ENCODE results near the gene HORMAD2.
"Not testable (repeated sequence)": the region's sequence is repeated elsewhere in the genome, so short reads cannot be mapped to it uniquely, and the experiment has no call there.

Gene HORMAD2

DNA sequence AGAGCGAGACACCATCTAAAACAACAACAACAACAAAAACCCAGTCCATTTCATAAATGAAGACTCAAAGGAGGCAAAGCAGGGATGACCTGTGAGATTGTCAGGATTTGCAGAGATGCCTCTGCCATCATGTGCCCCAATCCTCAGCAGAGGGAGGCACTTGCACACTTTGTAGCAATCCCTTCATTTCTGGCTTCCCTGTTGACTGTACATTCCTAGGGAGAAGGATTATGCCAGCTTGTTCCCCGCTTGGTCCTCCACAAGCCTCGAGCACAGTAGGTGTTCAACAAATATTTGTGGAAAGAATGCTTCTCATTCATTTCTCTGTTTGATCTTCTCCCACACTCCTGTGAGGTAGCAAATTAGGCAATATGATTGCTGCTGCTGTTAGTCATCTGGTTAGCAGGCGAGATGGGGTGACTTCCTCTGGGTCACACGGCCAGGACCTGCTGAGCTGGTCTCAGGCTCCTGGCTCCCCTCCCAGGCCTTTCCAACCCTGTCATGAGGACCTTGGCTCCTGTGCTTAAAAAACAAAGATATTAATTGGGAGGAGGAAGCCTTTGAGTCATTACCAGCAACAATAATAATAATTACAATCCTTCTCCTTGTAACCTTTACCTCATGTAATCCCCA lies 132.2 kb downstream of the HORMAD2 start:
- DNase-seq, result no peak

DNA sequence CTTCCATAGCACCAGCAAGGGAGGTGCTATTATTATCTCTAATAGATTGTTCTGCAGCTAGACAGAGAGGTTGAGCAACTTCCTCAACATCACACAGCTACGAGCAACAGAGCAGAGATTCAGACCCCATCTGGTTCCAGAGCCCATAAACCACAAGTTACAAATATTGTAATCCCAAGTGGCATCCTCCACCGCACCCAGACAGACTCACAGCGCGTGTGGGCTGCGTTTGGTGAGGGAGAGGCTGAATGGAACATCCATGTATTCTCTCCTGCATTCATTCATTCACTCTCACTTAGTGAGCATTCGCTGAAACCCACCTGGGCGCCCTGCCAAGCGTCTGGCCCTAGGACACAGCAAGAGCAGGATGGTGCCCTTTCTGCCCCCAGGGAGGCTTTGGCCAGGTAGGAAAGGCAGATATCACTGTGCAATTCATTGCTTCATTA lies 132.8 kb downstream of the HORMAD2 start:
- DNase-seq, result no peak

DNA sequence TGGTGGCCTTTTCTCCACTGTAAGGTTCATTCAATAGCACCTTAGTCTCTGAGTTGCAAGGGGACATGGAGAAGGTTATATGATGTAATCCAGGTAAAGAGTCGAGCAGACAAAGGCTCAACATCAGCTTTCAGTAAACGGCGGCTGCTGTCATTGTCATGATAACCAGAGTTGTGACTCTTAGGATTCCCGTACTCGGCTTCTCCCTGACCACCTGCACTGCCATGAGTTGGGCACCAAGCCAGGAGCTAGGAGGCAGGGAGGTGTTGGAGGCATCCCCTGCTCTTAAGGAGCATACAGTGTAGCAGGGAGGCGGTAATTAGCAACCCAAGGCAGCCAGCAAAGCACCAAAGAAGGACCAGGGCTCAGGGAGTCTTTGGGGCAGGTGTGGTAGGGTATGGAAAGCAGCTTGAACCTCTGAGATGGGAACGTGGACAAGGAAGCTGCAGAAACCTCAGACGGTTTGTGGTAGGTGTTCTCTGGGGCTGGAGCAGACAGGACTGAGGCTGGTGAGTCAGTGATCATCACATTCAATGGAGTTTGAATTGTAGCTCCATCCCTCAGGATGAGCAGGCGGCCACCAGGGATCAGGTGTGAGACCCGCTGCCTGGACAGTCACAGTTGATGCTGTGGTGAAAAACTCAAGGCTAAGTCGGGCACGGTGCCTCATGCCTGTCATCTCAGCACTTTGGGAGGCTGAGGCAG lies 134.6 kb downstream of the HORMAD2 start:
- DNase-seq, result no peak

DNA sequence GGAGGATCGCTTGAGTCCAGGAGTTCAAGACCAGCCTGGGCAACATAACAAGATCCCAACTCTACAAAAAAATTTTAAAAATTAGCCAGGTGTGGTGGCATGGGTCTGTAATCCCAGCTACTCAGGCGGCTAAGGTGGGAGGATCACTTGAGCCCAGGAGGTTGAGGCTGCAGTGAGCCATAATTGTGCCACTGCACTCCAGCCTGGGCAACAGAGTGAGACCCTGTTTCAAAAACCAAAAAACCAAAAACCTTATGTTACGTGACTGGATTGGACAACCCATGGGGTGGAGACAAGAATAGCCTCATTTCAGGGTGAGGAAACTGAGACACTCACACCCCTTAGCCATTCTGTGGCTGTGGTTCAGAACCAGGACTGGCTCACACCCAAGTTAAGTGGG lies 136.0 kb downstream of the HORMAD2 start:
- not testable (repeated sequence) for DNase-seq

DNA sequence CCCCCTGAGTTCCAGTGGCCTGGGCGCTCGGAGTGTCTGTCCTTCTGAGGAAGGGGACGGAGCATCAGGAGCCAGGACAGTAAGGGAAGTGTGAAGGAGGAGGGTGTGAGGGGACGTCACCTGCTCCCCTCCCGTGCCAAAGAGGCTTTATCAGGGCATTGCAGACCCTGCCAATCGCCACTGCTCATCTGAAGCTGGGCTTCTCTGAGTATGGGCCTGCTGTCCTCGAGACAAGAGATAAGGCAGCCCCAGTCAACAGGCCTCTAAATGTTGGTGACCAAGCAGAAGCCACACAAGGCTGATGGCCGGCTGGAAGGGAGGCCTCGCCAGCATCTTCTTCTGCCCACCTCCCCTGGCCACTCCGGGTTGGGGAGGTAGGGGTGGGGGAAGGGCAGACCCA lies 136.4 kb downstream of the HORMAD2 start:
- no peak for DNase-seq

DNA sequence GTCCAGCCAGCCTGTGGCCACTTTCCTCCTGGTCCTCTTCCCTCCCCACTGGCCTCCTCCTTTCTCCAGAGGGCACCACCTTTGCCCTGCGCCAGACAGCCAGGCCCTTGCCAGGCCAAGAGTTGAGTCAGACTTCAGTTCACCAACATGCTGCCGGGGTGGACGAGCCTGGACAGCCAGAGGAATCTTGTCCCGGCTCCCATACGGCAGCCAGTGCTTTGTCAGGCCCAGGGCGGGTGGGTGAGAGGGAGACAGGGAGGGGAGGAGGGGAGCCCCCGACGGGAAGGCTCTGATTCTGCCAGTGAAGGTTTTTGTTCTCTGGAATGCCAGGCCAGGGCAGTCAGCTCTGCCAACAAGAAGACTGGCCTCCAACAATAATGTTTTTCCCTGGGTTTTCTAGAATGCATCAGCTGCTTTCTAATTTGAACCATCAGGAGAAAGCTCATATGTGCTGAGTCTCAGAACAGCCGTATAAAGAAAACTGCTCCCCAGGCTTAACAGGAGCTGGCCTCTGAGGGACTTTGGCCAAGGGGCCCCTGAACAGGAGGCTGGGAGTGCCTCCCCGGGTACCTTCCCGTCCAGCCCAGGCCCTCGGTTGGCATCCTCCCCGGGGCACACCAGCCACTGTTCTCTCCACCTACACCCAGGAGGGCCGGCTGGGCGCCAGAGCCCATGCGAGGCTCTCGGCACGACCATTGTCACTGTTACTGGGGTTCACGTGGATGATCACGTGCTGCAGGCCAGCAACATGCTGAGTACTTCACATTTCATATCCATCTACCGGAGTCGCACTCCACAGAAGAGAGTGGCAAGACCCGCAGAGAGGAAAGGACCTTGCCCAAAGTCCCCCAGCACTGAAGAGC lies 137.7 kb downstream of the HORMAD2 start:
- DNase-seq, result no peak

DNA sequence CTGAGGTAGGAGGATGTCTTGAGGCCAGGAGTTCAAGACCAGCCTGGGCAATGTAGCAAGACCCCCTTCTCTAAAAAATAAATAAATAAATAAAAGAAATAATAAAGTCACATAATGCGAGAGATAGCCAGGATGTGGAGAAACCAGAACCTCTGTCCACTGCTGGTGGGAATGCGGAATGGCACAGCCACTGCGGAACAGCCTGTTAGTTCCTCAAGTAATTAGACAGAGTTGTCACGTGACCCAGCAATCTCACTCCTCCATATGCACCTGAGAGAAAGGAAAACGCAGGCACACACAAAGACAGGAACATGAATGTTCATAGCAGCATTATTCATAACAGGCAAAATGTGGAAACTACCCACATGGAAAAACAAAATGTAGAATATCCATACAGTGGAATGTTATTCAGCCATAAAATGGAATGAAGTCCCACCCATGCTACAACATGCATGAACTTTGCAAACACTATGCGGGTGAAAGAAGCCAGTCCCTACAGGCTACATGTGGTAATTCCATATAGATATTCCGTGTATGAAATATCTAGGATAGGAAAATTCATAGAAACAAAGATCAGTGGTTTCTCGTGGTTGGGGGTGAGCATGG lies 138.9 kb downstream of the HORMAD2 start:
- no peak for DNase-seq

DNA sequence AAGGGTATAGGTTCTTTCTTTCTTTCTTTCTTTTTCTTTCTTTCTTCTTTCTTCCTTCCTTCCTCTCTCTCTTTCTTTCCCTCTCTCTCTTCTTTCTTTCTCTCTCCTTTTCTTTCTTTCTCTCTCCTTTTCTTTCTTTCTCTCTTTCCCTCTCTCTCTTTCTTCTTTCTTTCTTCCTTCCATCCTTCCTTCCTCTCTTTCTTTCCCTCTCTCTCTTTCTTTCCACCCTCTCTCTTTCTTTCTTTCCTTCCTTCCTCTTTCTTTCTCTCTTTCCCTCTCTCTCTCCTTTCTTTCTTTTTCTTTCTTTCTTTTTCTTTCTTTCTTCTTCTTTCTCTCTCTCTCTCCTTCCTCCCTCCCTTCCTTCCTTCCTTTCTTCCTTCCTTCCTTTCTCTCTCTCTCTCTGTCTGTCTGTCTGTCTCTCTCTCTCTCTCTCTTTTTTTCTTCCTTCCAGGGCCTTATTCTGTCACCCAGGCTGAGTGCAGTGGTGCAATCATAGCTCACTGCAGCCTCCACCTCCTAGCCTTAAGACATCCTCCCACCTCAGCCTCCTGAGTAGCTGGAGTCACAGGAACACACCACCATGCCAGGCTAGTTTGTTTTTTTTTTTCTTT lies 139.5 kb downstream of the HORMAD2 start:
- DNase-seq, result no peak

DNA sequence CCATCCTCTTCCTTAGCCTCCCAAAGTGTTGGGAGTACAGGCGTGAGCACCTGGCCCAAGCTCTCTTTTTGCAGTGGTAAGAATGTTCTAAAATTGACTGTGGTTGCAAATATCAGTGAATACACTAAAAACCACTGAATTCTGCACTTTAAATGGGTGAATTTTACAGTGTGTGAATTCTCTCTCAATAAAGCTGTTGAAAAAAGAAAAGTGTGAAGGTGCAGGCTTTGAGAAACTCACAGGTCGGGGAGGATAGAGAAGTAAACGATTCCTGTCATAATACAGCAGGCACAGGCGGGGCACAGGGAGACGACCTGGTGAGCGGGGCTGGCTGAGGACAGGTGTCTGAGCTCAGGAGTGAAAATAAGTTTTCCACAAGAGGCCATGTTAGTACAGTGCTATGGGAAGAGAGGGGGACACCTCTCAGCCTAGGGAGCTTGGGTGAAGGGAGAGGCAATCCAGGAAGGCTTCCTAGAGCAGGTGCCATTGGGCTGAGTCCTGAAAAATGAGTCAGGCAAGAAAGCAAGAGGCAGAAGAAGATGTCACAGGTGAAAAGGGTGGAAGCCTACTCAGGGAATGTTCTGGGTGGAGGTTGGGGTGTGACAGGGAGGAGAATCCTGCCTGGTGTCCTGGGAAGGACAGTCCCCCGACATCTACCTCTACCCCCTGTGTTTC lies 140.2 kb downstream of the HORMAD2 start:
- no peak for DNase-seq

DNA sequence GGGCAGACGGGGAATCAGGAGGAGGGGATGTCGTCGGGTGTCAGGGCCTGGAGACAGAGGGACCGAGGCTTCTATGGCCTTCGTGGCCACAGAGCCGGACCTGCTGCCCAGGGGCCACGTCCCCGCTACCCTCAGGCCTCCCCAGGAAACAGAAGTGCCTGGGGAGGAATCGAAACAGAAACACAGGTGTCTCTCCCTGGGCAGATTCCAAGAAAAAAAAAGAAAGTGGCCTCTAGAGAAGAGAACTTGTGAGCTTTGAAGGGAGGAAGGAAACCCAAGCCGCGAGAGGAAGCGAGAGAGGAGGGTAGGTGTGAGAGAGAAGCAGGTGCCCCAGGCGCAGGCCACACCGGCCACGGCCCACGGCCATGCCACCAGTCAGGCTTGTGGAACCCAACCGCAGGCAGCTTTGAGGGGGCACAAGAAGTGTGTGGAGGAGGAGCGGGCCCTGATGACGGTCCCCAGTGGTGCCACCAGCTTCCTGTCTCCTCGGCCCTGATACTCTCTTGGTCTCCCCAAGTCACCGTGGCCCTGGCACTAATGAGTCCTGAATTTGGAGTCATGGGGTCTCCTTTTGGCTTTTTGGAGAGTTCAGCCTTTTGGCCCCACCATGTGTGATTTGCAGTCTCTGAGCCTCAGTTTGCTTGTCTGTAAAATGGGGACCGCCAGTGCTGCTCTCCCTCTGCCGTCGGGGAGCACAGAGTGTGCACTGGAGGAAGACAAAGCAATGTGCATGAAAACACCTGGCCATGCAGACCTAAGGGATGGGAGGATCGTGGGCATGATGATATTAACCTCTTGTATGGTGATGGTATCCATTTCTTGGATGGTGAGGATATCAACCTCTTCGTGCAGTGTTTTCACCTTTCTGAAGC lies 141.1 kb downstream of the HORMAD2 start:
- DNase-seq, result no peak

DNA sequence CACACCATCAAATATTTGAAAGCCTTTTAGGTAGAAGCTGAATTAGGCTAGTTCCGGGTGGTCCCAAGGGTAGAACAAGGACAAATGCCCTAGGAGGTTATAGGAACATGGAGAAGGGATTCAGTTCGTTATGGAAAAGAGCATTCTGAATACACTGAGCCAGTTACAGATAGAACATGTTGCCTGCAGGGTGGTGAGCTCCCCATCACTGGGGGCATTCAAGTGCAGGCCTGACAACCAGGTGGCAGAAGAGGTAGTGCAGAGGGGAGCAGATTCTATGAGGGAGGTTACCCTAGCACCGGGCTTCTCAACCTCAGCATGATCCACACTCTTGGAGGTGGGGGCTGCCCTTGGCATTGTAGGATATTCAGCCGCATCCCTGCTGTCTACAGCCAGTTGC lies 142.1 kb downstream of the HORMAD2 start:
- no peak for DNase-seq

DNA sequence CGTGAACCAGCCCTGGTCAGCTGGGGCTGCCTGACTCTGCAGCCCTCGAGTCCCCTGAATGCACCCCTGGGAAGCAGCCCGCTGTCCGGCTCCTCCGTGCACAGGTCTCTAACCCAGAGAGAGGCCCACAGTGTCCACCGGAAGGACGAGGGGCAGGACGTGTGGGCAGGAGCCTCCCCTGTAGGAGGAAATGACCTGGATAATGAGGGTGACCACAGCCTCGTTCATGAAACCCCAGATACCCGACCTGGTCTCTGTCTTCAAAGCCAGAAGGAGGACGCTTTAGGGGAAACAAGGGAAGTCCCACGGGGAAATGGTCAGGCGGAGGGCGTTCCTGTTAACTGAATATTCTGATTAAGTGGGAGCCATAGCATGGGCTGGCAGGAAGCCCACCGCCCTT lies 143.0 kb downstream of the HORMAD2 start:
- DNase-seq, result no peak

DNA sequence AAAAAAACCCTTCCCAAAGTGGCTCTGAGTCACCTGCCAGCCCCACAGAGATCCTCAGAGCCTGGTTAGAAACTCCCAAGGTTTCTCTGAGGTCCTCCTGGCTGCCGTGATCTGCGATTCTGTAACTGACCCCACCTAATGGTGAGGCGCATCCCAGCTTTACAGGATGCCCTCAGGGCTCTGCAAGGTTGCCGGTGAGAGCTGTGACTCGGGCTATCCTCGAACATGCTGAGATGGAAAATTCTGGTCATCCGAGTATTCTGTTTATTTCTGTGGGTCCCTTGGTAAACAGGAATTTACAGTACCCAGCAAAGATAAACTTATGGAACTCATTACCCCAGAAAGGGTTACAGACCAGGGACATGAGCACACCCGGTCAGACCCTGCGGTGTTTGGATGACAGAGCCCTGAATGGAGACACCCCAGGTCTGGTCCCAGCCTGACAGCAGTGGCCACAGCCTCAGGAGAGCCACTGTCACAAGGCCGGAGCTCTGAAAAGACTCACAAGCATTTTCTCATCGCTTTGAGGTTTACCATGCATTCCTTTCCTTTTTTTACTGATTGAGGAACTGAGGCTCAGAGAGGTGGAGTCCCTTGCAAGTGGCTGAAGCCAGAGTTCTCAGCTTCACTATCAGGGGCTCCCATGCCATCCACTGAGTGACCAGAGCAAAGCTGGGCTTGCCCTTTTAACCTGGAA lies 144.0 kb downstream of the HORMAD2 start:
- DNase-seq, result no peak

DNA sequence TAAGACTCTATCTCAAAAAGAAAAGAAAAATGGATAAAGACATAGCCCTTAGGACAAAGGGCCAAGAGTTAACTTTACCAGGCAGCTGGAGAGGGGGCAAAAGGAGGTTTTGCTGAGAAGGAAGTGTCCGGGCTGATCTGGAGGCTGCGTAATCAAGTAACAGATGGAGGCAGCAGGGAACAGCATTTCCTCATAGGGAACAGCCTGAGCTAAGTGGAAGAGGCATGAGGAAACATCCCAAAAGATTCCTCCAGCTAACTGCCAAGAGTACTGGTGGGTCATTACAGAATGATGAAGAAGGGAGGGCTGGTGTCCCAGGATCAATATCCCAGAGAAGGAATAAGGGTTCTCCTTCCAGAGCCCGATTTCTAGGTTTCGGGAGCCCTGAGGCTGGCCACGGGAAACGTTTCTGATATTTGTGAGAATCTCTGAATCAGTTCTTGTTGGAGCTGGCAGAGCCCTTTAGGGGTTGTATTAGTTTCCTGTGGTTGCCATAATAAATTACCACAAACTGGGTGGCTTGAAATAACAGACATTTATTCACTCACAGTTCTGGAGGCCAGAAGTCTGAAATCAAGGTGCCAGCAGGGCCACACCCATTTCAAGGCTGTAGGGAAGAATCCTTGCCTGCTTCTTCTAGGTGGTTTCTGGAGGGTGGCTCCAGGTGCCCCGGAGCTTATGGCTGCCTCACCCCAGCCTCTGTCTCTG lies 145.1 kb downstream of the HORMAD2 start:
- no peak for DNase-seq

DNA sequence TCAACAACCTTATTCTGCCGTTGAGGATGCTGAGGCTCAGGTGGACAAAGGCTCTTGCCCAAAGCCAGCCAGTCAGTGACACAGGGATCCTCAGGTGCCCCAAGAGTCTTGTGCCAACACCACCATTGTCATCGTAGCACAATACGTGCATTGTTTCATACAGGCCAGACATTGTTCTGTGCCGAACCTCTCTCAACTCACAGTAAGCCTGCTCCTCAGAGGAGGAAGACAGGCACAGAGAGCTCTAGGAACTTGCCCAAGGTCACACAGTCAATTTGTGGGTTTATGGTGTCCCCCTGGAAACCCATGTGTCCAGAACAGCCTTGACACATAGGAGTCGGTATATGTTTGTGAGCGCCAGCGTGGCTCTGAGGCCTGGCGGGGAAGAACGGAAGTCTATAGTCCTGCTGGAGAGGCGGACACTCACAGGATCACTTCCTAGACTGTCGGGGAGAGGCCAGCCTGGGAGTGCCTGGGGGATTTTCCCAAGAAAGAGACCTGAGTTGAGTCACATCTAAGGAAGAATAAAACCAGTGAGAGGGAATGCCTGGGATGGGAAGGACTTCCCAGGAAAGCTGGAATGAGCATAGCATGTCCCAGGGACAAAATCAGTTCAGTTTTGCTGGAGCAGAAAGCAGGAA lies 146.0 kb downstream of the HORMAD2 start:
- DNase-seq, result no peak
